Measurements from ENCODE around the gene EPS8. TPM values are rescaled to one million over a fixed set of nuclear protein-coding genes. Genes with fewer than 3 reads are reported as not detected.

Gene EPS8
- polyA plus RNA-seq, 3 donors = 4.1 to 4.8 (median 4.3) TPM

GRCh38 chr12:15591811-15592210 is 197.4 kb downstream of the EPS8 start:
- no peak overlapping the region for H3K4me2 ChIP-seq (replicated peaks; ENCODE audit: extremely low read depth, low read length, poor library complexity, severe bottlenecking)
- Mint-ChIP-seq H3K36me3 (peaks cover 70 to 73% of the 10 kb centered on the region in 2 donors), H3K9me3 (no peaks in the 10 kb centered on the region), H3K27me3 (ENCODE audit: low read depth in 3 of 3) (peaks cover 0 to 6% (median 0%) of the 10 kb centered on the region in 3 donors), H3K27ac (no peak overlapping the region), H3K4me3 (no peak overlapping the region), H3K4me1 (peaks cover 9% of the 10 kb centered on the region)
- H3K27ac ChIP-seq (ENCODE audit: low read depth in 1 of 2, low read length in 2 of 2) = no peak overlapping the region
- no peaks in the 10 kb centered on the region for H4K20me1 ChIP-seq (ENCODE audit: insufficient read depth, low read length)
- intact Hi-C loops (cut with micrococcal nuclease) = loop anchor here (2.0 kb wide), 2 partner anchors 263 to 265 kb away; no protein-coding TSS in a partner anchor
- H3K4me3 ChIP-seq (replicated peaks in 1 of 3; ENCODE audit: low read depth in 2 of 3, low read length in 3 of 3) = no peak overlapping the region
- no peak for TF ChIP-seq CTCF (IDR thresholded peaks at IDR 0.05)
- H3K27me3 ChIP-seq (ENCODE audit: control insufficient read depth in 2 of 2, insufficient read depth in 2 of 2, low read length in 2 of 2) = no peaks in the 10 kb centered on the region
- H3K9ac ChIP-seq (ENCODE audit: insufficient read depth, low read length, poor library complexity, severe bottlenecking) = no peak overlapping the region
- no CpG with 5 or more reads among the region's 5 CpGs for WGBS (ENCODE audit: insufficient coverage)
- H2AFZ ChIP-seq (ENCODE audit: insufficient read depth, low read depth, low read length, poor library complexity, severe bottlenecking) = no peak overlapping the region
- H3K9me3 ChIP-seq (replicated peaks in 1 of 2; ENCODE audit: control insufficient read depth in 1 of 2, insufficient read depth in 1 of 2, low read length in 2 of 2) = no peaks in the 10 kb centered on the region
- no peak for DNase-seq
- H3K4me1 ChIP-seq (ENCODE audit: control insufficient read depth in 1 of 2, insufficient read depth in 2 of 2, low read length in 2 of 2) = peaks cover 0 to 2% of the 10 kb centered on the region in 2 donors
- no peaks in the 10 kb centered on the region for H3K79me2 ChIP-seq (ENCODE audit: insufficient read depth, low read length)
- peaks cover 29 to 62% of the 10 kb centered on the region in 2 donors for H3K36me3 ChIP-seq (replicated peaks in 1 of 2; ENCODE audit: control insufficient read depth in 1 of 2, insufficient read depth in 2 of 2, low read length in 2 of 2)

GRCh38 chr12:15590180-15590826 is 198.9 kb downstream of the EPS8 start:
- WGBS (ENCODE audit: insufficient coverage) = 26% methylated on average over 8 of the region's 16 CpGs
- no peaks in the 10 kb centered on the region for H3K27me3 ChIP-seq (ENCODE audit: control insufficient read depth in 2 of 2, insufficient read depth in 2 of 2, low read length in 2 of 2)
- H2AFZ ChIP-seq (ENCODE audit: insufficient read depth, low read depth, low read length, poor library complexity, severe bottlenecking) = peak overlapping the region; percentile 70
- peak; percentile 89 for TF ChIP-seq CTCF (IDR thresholded peaks at IDR 0.05)
- Mint-ChIP-seq H3K9me3 (no peaks in the 10 kb centered on the region), H3K4me1 (peaks cover 9% of the 10 kb centered on the region), H3K4me3 (peak overlapping the region; percentile 60 to 82), H3K27me3 (ENCODE audit: low read depth in 3 of 3) (peaks cover 0 to 6% (median 0%) of the 10 kb centered on the region in 3 donors), H3K27ac (peak overlapping the region in 5 of 7 donors; percentile 38 to 84 (median 63)), H3K36me3 (peaks cover 65 to 70% of the 10 kb centered on the region in 2 donors)
- H3K4me2 ChIP-seq (replicated peaks; ENCODE audit: extremely low read depth, low read length, poor library complexity, severe bottlenecking) = peak overlapping the region; percentile 67
- no peak overlapping the region for H3K9ac ChIP-seq (ENCODE audit: insufficient read depth, low read length, poor library complexity, severe bottlenecking)
- peak; percentile 40 to 64 (median 61) for DNase-seq
- no peaks in the 10 kb centered on the region for H3K79me2 ChIP-seq (ENCODE audit: insufficient read depth, low read length)
- peak overlapping the region in 1 of 3 experiments; percentile 56 for H3K4me3 ChIP-seq (replicated peaks in 1 of 3; ENCODE audit: low read depth in 2 of 3, low read length in 3 of 3)
- intact Hi-C loops (cut with micrococcal nuclease) = loop anchor here (2.0 kb wide), 2 partner anchors 264 to 266 kb away; no protein-coding TSS in a partner anchor
- peaks cover 0 to 2% of the 10 kb centered on the region in 2 donors for H3K4me1 ChIP-seq (ENCODE audit: control insufficient read depth in 1 of 2, insufficient read depth in 2 of 2, low read length in 2 of 2)
- no peaks in the 10 kb centered on the region for H3K9me3 ChIP-seq (replicated peaks in 1 of 2; ENCODE audit: control insufficient read depth in 1 of 2, insufficient read depth in 1 of 2, low read length in 2 of 2)
- no peaks in the 10 kb centered on the region for H4K20me1 ChIP-seq (ENCODE audit: insufficient read depth, low read length)
- no peak overlapping the region for H3K27ac ChIP-seq (ENCODE audit: low read depth in 1 of 2, low read length in 2 of 2)
- peaks cover 30 to 62% of the 10 kb centered on the region in 2 donors for H3K36me3 ChIP-seq (replicated peaks in 1 of 2; ENCODE audit: control insufficient read depth in 1 of 2, insufficient read depth in 2 of 2, low read length in 2 of 2)
